D721Med (cell line): Measurements from ENCODE around the gene ACOT7.

Experiments
- DNase-seq: peaks from one replicate; pipeline ENCODE4 v3.0.0; 2011; ENCODE audit warnings: low spot score; ENCODE audit not compliant: insufficient read length
- FAIRE-seq: peaks from 2 replicates; lab custom pipeline; 2011; peaks lifted over from hg19 to GRCh38; lab: Jason Lieb, UNC
- TF ChIP-seq, protein P1 (sequence below): IDR thresholded peaks from 2 replicates; pipeline ENCODE4 v1.5.1; 2012; ENCODE audit warnings: mild to moderate bottlenecking, control low read depth; ENCODE audit not compliant: insufficient read depth; ENCODE audit errors: missing control alignments

The ACOT7 gene

DNA sequence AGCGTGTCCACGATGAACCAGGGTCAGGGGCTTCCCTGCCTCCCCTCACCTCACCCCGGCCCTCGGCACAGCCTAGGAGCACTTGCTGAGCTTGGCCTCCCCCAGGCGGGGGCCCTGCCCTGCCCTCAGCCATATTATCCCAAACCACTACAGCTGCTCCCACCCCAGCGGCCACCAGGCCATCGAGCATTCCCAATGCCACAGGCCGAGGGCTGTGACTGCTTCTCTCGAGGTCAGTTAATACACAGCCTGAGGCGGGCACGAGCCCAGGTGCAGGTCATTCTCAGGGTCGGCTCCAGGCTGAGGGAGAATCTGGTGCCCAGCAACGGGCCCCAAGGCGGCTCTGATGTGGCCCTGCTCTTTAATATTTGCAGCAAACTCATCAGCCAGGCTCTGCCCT is 124.3 kb downstream of the ACOT7 start:
- DNase-seq = no peak
- no peak for FAIRE-seq
- TF ChIP-seq, protein P1, sequence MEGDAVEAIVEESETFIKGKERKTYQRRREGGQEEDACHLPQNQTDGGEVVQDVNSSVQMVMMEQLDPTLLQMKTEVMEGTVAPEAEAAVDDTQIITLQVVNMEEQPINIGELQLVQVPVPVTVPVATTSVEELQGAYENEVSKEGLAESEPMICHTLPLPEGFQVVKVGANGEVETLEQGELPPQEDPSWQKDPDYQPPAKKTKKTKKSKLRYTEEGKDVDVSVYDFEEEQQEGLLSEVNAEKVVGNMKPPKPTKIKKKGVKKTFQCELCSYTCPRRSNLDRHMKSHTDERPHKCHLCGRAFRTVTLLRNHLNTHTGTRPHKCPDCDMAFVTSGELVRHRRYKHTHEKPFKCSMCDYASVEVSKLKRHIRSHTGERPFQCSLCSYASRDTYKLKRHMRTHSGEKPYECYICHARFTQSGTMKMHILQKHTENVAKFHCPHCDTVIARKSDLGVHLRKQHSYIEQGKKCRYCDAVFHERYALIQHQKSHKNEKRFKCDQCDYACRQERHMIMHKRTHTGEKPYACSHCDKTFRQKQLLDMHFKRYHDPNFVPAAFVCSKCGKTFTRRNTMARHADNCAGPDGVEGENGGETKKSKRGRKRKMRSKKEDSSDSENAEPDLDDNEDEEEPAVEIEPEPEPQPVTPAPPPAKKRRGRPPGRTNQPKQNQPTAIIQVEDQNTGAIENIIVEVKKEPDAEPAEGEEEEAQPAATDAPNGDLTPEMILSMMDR = no peak

GRCh38 chr1:6268415-6268814 is 125.2 kb downstream of the ACOT7 start:
- TF ChIP-seq, protein P1 = no peak
- FAIRE-seq (no peak), DNase-seq (no peak)

GRCh38 chr1:6267686-6268322 is 125.8 kb downstream of the ACOT7 start:
- FAIRE-seq (no peak), DNase-seq (no peak)
- TF ChIP-seq, protein P1 = no peak

GRCh38 chr1:6266641-6267040 is 126.9 kb downstream of the ACOT7 start:
- TF ChIP-seq, protein P1 = no peak
- DNase-seq (no peak), FAIRE-seq (no peak)

DNA sequence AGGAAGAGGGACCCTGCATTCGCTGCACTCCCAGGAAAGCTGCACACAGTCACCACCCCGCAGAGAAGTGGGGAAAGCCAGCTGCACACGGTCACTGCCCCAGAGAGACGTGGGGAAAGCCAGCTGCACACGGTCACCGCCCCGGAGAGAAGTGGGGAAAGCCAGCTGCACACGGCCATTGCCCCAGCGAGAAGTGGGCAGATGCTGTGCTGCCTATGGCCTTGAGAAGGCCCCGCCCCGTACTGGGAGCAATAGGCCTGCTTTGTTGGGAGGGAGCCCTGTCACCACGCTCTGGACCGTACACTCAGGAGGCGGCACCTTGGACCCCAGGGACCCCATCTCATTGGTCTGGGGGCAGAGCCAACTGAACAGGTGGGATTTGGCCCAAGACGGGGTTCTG is 128.4 kb downstream of the ACOT7 start:
- TF ChIP-seq, protein P1 = no peak

DNA sequence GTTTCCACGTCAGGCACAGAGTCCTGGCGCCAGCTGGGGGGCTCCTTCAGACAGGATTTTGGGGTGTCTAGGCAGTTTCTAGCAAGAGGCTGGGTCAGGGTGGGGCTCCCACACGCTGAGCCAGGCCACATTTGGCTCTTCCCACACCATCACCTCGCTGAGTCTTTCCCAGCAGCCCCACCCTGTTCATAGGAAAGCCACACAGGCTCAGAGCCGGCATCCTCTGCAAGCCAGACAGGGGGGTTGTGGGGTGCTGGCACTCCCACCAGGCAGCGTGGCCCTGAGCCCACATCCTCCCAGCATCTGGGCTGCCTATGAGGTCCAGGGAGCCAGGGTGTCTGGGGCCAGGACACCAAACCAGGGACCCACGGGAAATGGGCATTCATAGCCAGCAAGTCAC is 129.9 kb downstream of the ACOT7 start:
- DNase-seq = no peak
- FAIRE-seq = no peak
- TF ChIP-seq, protein P1 = no peak

More for the DNA sequence above, 128.4 kb downstream of the ACOT7 start:
- no peak for DNase-seq
- no peak for FAIRE-seq
